Sciatic nerve (tissue), 2 donors: ENCODE results near the gene ITSN1. TPM values are rescaled to one million over a fixed set of nuclear protein-coding genes. Genes with fewer than 3 reads are reported as not detected.
"Not testable (repeated sequence)": the region's sequence is repeated elsewhere in the genome, so short reads cannot be mapped to it uniquely, and the experiment has no call there.

ENCODE experiments used
- ATAC-seq: fragments of 200-7000 bp; cut with Tn5 transposase; one replicate; pipeline ENCODE4 v1.9.1; 2020; ENCODE audit warnings: mild to moderate bottlenecking, moderate library complexity
- DNase-seq: peaks from one replicate; pipeline ENCODE4 v3.0.0-alpha.2; 2020; ENCODE audit warnings: low spot score
- intact Hi-C: fragments of 100-400 bp; cut with DNase I; formaldehyde crosslinking; loops from one replicate; pipeline ENCODE4 v1.14.2; 2022
- total RNA-seq: library from RNA; stranded (reverse); fragmentation: NEBNext Ultra II Directional; extraction: Animal tissue kit (Norgen Biotek cat#: 25700); gene quantifications from one replicate; pipeline ENCODE4 v1.2.1, GENCODE V29; 2021
- donor health status: DM: no; HTN: no; CAD: no.
- donor health status: DM: no; HTN: no; CAD: no.

Gene ITSN1
- total RNA-seq, 1 donor from 2014 or later: 88.8 TPM

GRCh38 chr21:33787431-33787830, 145.1 kb downstream of the ITSN1 start:
- DNase-seq: no peak
- ATAC-seq: no peak
- intact Hi-C loops: no loop called here

GRCh38 chr21:33788438-33788837, 146.1 kb downstream of the ITSN1 start:
- ATAC-seq, intact Hi-C loops, DNase-seq: not testable (repeated sequence)

GRCh38 chr21:33789697-33790096, 147.4 kb downstream of the ITSN1 start:
- ATAC-seq: no peak
- intact Hi-C loops: no loop called here
- DNase-seq: no peak

- intact Hi-C loops: no loop called here
- ATAC-seq: no peak
- no peak for DNase-seq
Measured at GRCh38 chr21:33791073-33791472, 148.8 kb downstream of the ITSN1 start.

GRCh38 chr21:33794596-33794995, 152.3 kb downstream of the ITSN1 start:
- DNase-seq: no peak
- intact Hi-C loops: no loop called here
- no peak for ATAC-seq

- intact Hi-C loops: no loop called here
- ATAC-seq: no peak
Measured at GRCh38 chr21:33797565-33797964, 155.3 kb downstream of the ITSN1 start.

GRCh38 chr21:33799378-33800090, 157.2 kb downstream of the ITSN1 start:
- intact Hi-C loops: no loop called here
- DNase-seq (peak; percentile 72), ATAC-seq (peak; percentile 82)

More at GRCh38 chr21:33797565-33797964, 155.3 kb downstream of the ITSN1 start:
- DNase-seq: no peak

- DNase-seq: no peak
- intact Hi-C loops: no loop called here
- no peak for ATAC-seq
Measured at GRCh38 chr21:33800753-33801423, 158.6 kb downstream of the ITSN1 start.

- intact Hi-C loops: no loop called here
- DNase-seq (no peak), ATAC-seq (peak; percentile 20)
Measured at GRCh38 chr21:33801424-33802405, 159.4 kb downstream of the ITSN1 start.

- ATAC-seq (peak; percentile 38), DNase-seq (no peak)
- intact Hi-C loops: no loop called here
Measured at GRCh38 chr21:33802481-33802880, 160.2 kb downstream of the ITSN1 start.

- ATAC-seq (no peak), DNase-seq (no peak)
- intact Hi-C loops: no loop called here
Measured at GRCh38 chr21:33808715-33809367, 166.5 kb downstream of the ITSN1 start.

- intact Hi-C loops: no loop called here
- DNase-seq (no peak), ATAC-seq (no peak)
Measured at GRCh38 chr21:33810766-33811165, 168.5 kb downstream of the ITSN1 start.

GRCh38 chr21:33811167-33812010, 169.1 kb downstream of the ITSN1 start:
- DNase-seq: no peak
- intact Hi-C loops: no loop called here

GRCh38 chr21:33813832-33814365, 171.6 kb downstream of the ITSN1 start:
- DNase-seq (peak; percentile 37), ATAC-seq (no peak)
- intact Hi-C loops: no loop called here

More at GRCh38 chr21:33811167-33812010, 169.1 kb downstream of the ITSN1 start:
- no peak for ATAC-seq

- peak; percentile 60 for ATAC-seq
- intact Hi-C loops: no loop called here
- DNase-seq: peak; percentile 37
Measured at GRCh38 chr21:33815143-33815707, 172.9 kb downstream of the ITSN1 start.

- DNase-seq: no peak
- ATAC-seq: no peak
- intact Hi-C loops: no loop called here
Measured at GRCh38 chr21:33816174-33816573, 173.9 kb downstream of the ITSN1 start.

GRCh38 chr21:33817138-33817537, 174.8 kb downstream of the ITSN1 start:
- intact Hi-C loops: no loop called here
- ATAC-seq (no peak), DNase-seq (peak; percentile 51)
